Measurements from ENCODE around the gene SNX6.

DNA sequence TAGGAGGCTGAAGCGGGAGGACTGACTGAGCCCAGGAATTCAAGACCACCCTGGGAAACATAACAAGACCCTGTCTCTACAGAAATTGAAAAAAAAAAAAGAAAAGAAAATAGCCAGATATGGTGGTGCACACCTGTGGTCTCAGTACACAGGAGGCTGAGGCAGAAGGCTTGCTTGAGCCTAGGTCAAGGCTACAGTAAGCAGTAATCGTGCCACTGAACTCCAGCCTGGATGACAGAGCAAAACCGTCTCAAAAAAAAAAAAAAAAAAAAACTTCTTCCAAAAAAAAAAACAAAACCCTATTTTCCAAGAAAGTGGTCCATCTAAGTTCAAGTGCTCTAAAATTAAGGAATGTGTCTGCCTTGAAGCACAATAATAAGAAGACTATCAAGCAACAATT lies 19.8 kb downstream of the SNX6 start:
- TF ChIP-seq CTCF (conservative IDR thresholded peaks at IDR 0.05; ENCODE audit: low read depth, low read length) (no peak), EZH2 (IDR thresholded peaks at IDR 0.05; ENCODE audit: borderline replicate concordance, low read depth, low read length, poor library complexity, severe bottlenecking) (no peak)
